WTC11 (cell line): ENCODE data around the gene FRMD4B.

ENCODE experiments used
- CTCF ChIP-seq: fragments of 200-600 bp; IDR thresholded peaks from 2 replicates; pipeline ENCODE4 v1.8.0; 2022; ENCODE audit warnings: antibody characterized with exemption
- MLX ChIP-seq: sonication (generic); formaldehyde crosslinking; IDR thresholded peaks from 2 replicates; pipeline ENCODE4 v1.8.1; 2023; ENCODE audit warnings: mild to moderate bottlenecking, missing genetic modification reagents, moderate library complexity
- TCF7 ChIP-seq: sonication (generic); formaldehyde crosslinking; IDR thresholded peaks from 2 replicates; pipeline ENCODE4 v1.8.0; 2022; ENCODE audit warnings: mild to moderate bottlenecking, low read depth, missing genetic modification reagents, moderate library complexity
- ZNF423 ChIP-seq: fragments of 250-450 bp; sonication (Bioruptor Pico); IDR thresholded peaks from 2 replicates; pipeline ENCODE4 v2.1.2; 2022; ENCODE audit warnings: mild to moderate bottlenecking, moderate library complexity

- TF ChIP-seq CTCF (no peak), TCF7 (CRISPR knock-in tag) (no peak), MLX (CRISPR knock-in tag) (no peak), ZNF423 (CRISPR knock-in tag) (no peak)
Observed at GRCh38 chr3:69216981-69217380, 168.9 kb downstream of the FRMD4B start.
